Cardiac fibroblast (primary cell): ENCODE data around the gene PTPRJ.
A peak's percentile ranks its signal among the peaks of the same experiment; 100 is the strongest.

Source experiments
- DNase-seq, 2 donors: peaks; one replicate each; pipeline versions ENCODE4 v3.0.0 to v3.0.0-alpha.2; 2010; ENCODE audit warnings: low read depth in 2 of 2
- H3K4me3 ChIP-seq, 2 donors: replicated peaks in 1 of 2; 1 replicate in 1 of 2; 2 replicates in 1 of 2; pipeline ENCODE4 v1.5.1; 2011; ENCODE audit warnings: low read depth in 2 of 2, low read length in 2 of 2, mild to moderate bottlenecking in 2 of 2, moderate library complexity in 1 of 2
- TF ChIP-seq, protein P1 (sequence below): IDR thresholded peaks from one replicate; pipeline ENCODE4 v1.5.1; 2011; ENCODE audit warnings: low read depth, mild to moderate bottlenecking, low read length, inconsistent platforms

The PTPRJ gene

DNA sequence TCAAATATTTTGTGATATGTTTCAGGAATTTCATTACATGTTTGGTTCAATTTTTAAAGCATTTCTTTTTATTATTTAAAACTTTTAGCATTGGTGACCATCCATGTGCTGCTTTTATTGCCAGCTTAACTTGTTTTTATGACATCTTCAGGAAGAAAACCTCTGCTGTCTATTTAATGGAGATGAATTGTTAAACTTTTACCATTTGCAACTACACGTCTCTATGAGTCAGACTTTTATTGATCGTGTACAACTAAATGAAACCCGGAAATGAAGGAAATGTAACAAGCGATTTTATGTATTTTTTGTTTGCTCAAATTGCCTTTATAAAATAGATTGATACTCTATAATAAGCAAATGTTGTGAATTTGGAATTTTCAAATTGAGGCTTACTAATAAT lies 113.0 kb downstream of the PTPRJ start:
- no peak for DNase-seq
- no peak overlapping the region for H3K4me3 ChIP-seq
- TF ChIP-seq, protein P1, sequence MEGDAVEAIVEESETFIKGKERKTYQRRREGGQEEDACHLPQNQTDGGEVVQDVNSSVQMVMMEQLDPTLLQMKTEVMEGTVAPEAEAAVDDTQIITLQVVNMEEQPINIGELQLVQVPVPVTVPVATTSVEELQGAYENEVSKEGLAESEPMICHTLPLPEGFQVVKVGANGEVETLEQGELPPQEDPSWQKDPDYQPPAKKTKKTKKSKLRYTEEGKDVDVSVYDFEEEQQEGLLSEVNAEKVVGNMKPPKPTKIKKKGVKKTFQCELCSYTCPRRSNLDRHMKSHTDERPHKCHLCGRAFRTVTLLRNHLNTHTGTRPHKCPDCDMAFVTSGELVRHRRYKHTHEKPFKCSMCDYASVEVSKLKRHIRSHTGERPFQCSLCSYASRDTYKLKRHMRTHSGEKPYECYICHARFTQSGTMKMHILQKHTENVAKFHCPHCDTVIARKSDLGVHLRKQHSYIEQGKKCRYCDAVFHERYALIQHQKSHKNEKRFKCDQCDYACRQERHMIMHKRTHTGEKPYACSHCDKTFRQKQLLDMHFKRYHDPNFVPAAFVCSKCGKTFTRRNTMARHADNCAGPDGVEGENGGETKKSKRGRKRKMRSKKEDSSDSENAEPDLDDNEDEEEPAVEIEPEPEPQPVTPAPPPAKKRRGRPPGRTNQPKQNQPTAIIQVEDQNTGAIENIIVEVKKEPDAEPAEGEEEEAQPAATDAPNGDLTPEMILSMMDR = no peak

DNA sequence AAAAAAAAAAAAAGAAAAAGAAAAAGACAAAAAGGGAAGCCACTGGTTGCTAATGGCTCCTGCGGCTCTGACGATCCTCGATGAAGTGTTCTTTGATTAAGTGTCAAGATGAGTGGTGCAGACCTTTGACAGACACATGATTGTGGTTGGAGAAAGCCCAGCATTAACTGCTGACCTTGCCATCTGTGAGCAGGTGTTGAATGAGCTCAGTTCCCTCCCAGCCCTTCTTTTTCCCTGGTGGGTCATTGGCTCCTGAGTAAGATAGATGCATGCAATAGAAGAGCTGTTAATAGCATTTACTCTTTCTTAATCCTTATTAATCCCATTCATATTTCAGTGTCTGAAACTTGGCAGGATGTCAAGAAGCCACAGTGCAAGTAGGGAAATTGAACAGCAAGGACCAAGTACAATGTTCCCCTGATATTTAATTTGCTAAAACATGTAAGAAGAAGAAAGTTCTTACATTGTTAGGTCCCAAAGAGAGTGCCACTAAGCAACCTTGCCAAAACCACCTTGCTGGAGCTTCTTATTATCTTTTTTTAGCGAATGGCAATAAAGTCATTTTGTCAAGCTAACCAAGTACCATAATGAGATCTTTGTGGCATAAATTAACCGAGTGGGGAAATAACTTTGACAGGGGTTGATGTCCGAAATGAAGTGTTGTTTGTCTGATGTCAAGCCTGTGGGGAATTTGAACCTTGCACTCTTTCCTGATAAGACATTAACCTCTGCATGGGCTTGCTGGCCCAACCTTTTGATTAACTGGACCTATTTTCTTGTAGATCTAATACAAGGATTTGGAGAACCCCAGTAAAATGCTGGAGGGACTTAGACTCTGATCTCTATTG lies 113.7 kb downstream of the PTPRJ start:
- H3K4me3 ChIP-seq = no peak overlapping the region
- DNase-seq = peak in 1 of 2 donors; percentile 33
- TF ChIP-seq, protein P1 = no peak

DNA sequence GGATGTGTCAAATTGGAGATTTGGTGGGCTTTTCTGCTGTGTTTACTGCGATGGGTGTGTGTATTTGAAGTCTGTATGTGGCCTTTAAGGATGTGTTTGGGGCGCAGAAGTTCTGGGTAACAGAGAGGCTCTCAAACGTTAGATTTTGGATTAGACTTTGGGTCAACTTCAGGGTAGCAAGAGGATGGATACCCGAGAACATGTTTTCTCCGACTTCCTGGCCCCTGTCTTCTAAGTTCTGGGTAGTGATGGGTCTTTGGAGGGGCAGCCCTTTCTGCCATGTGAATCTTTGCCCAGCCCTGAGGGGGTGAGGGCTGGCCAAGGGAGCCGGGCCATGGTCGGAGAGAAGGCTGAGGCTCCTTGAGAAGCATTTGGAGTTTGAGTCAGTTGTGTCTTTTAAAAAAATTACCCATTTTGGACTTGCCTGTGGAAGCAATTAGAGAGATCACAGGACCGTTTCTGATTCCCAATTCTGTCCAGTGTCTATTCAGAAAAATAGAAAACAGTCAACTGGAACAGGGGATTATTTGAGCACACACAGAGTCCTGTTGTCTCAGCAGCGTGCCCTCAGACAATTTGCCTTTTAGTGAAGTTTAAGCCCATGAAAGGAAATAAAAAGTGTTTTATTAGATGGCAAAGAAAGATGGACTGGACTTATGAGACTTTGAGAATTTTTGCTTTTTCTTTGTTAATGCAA lies 114.4 kb downstream of the PTPRJ start:
- no peak for DNase-seq
- TF ChIP-seq, protein P1 = no peak
- H3K4me3 ChIP-seq = no peak overlapping the region

DNA sequence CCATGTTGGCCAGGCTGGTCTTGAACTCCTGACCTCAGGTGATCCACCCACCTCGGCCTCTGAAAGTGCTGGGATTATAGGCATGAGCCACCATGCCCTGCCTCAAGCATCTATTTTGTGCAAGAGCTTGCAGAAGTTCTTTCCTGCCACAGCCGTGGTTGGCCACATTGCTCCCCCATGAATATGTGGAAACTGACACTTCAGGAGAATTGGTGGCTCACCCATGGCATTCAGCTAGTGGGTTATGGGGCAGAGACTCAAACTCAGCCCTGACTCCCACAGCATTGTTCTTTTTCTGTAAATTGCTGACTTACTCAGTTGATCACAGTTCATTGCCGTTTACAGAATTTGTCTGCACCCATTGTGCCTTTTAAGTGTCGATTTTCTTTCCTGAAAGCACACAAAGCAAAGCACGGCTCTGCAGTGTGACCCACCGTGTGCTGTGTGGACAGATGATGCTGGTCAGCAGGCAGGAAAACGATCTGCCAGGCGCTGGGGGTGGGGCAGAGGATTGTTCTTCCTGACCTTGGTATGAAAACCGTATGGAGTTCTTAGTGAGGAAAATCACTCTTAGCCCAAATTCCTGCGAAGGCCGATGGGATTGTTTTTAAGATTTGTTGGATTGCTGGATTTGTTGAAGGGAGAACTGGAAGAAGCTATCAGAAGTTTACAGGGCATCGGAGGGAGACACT lies 115.6 kb downstream of the PTPRJ start:
- H3K4me3 ChIP-seq = no peak overlapping the region
- TF ChIP-seq, protein P1 = no peak
- peak in 1 of 2 donors; percentile 13 for DNase-seq

DNA sequence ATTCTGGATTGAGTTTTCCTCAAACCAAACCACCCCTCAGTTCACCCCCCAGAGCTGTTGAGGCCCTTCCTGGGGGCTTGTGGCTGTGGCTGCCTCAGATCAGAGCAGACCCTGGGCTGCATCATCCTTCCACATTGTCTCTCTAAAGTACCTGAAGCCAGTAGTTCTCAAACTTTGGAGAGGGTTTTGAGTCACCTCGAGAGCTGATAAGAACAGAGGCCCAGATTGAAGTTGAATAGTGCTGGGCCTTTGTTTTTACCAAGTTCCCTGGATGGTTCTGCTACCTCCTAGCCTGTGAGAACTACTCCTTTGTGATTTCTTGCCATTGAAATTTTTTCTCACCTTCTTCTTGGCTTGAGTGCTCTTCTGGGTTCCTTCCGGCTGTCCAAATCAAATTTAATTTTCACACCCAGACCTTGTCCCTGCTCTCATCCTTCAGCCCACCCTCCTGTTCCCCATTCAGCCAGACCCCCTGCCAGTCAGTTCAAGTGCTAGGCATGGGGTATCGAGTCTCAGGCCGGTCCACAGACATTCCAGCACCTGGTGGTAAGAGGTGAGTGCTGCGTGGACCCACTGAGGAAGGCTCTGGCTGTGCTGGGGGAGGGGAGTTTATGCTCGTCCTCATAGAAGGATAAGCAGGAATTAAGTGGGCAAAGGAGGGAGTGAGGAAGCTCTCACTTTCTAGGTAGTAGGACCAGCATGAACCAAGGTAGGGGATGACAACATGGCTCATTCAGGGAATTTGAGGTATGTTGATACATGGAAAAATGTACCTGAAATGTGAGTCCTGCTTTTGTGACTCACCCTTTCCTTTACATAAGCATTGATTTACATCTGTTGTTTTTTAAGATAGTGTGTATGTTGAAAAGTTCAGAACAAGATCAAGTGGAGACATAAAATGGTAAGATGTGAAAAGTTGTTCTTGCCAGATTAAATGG lies 116.5 kb downstream of the PTPRJ start:
- no peak for DNase-seq
- no peak overlapping the region for H3K4me3 ChIP-seq
- TF ChIP-seq, protein P1 = no peak

DNA sequence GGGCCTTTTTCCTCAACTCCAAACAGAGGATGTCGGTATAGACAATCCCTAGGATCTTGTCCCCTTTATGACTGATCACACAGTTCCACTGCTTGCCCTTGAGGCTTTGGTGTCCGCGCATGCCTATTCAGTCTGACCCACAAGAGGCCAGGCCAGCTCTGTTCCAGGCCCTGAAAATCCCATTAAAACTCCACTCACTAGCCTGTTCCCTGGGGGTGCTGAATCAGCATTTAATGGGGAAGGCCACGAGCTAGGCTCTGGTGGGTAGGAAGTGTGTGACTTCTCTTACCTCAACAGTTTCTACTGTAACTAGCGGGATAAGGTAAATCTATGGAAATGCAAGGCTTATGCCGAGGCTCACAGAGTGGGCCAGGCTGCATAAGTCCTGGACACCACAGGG lies 117.7 kb downstream of the PTPRJ start:
- no peak for DNase-seq
- no peak overlapping the region for H3K4me3 ChIP-seq
- TF ChIP-seq, protein P1 = no peak
